Naive thymus-derived CD4-positive, alpha-beta T cell (primary cell): ENCODE measurements around the gene MYOZ3. TPM values are rescaled to one million over a fixed set of nuclear protein-coding genes. Genes with fewer than 3 reads are reported as not detected.

Experiments
- ATAC-seq: fragments of 150-1000 bp; cut with Tn5 transposase; 2 replicates; pipeline ENCODE4 v1.10.0; 2021; ENCODE audit warnings: mild to moderate bottlenecking, moderate library complexity
- CTCF ChIA-PET: fragments of 350-600 bp; sonication (Branson Sonifier 250); formaldehyde crosslinking; loops from one replicate; lab custom pipeline; 2021; ENCODE audit warnings: antibody characterized with exemption; lab: Charles Lee
- POLR2A ChIA-PET: fragments of 350-600 bp; sonication (Branson Sonifier 250); formaldehyde crosslinking; loops from one replicate; lab custom pipeline; 2021; ENCODE audit warnings: antibody characterized with exemption, inconsistent platforms; lab: Charles Lee
- DNase-seq, 9 donors: peaks; one replicate each; pipeline versions ENCODE4 v3.0.0 to v3.0.0-alpha.2; 2020 to 2022; ENCODE audit warnings: mixed read lengths in 1 of 9
- H3K27ac ChIP-seq: one replicate; pipeline ENCODE4 v1.7.0; 2013; ENCODE audit warnings: mild to moderate bottlenecking, low read depth, low read length, moderate library complexity
- H3K27me3 ChIP-seq, 2 donors: one replicate each; pipeline ENCODE4 v1.7.0; 2013; ENCODE audit warnings: low read length in 2 of 2, mild to moderate bottlenecking in 2 of 2, moderate library complexity in 2 of 2; ENCODE audit not compliant: control insufficient read depth in 2 of 2, insufficient read depth in 2 of 2
- H3K36me3 ChIP-seq, 3 experiments: 1 replicate in 2 of 3; 2 replicates in 1 of 3; pipeline ENCODE4 v1.7.0; 2013; ENCODE audit warnings: low read length in 3 of 3, mild to moderate bottlenecking in 3 of 3, moderate library complexity in 1 of 3; ENCODE audit not compliant: insufficient read depth in 3 of 3, control insufficient read depth in 2 of 3
- H3K4me1 ChIP-seq, 2 donors: one replicate each; pipeline ENCODE4 v1.7.0; 2013; ENCODE audit warnings: low read length in 2 of 2, mild to moderate bottlenecking in 2 of 2, moderate library complexity in 1 of 2; ENCODE audit not compliant: control insufficient read depth in 2 of 2, insufficient read depth in 2 of 2
- H3K4me3 ChIP-seq: 2 replicates; pipeline ENCODE4 v1.7.0; 2013; ENCODE audit warnings: mild to moderate bottlenecking, low read length
- H3K9me3 ChIP-seq, 3 experiments: 1 replicate in 2 of 3; 2 replicates in 1 of 3; pipeline ENCODE4 v1.7.0; 2013; ENCODE audit warnings: low read length in 3 of 3; ENCODE audit not compliant: control insufficient read depth in 2 of 3
- H3K27ac Mint-ChIP-seq, 9 donors: one replicate each; pipeline ENCODE4 v1.8.0; 2020 to 2022; ENCODE audit warnings: mixed read lengths in 9 of 9, mild to moderate bottlenecking in 8 of 9, moderate library complexity in 5 of 9, inconsistent platforms in 2 of 9
- H3K27me3 Mint-ChIP-seq, 5 donors: one replicate each; pipeline ENCODE4 v1.8.0; 2021 to 2022; ENCODE audit warnings: mixed read lengths in 5 of 5, mild to moderate bottlenecking in 1 of 5
- H3K36me3 Mint-ChIP-seq, 5 donors: one replicate each; pipeline ENCODE4 v1.8.0; 2020 to 2022; ENCODE audit warnings: mixed read lengths in 5 of 5, mild to moderate bottlenecking in 3 of 5, inconsistent platforms in 1 of 5
- H3K4me1 Mint-ChIP-seq, 7 donors: one replicate each; pipeline ENCODE4 v1.8.0; 2020 to 2022; ENCODE audit warnings: mixed read lengths in 7 of 7, mild to moderate bottlenecking in 3 of 7, inconsistent platforms in 1 of 7
- H3K4me3 Mint-ChIP-seq, 10 donors: one replicate each; pipeline ENCODE4 v1.8.0; 2020 to 2022; ENCODE audit warnings: mild to moderate bottlenecking in 10 of 10, mixed read lengths in 10 of 10, moderate library complexity in 6 of 10, inconsistent platforms in 2 of 10
- H3K9me3 Mint-ChIP-seq, 11 donors: one replicate each; pipeline ENCODE4 v1.8.0; 2020 to 2022; ENCODE audit warnings: mixed read lengths in 11 of 11, mild to moderate bottlenecking in 4 of 11, inconsistent platforms in 1 of 11, moderate library complexity in 1 of 11
- intact Hi-C, 2 donors: fragments of 100-400 bp; cut with micrococcal nuclease; formaldehyde crosslinking; loops; one replicate each; pipeline ENCODE4 v1.15.1; 2023
- polyA plus RNA-seq, 2 donors: library from polyadenylated mRNA; unstranded; fragments of 300-500 nt; fragmentation: Illumina TruSeq; gene quantifications; one replicate each; pipeline ENCODE4 v1.2.3, GENCODE V29; 2021
- total RNA-seq, 6 experiments: library from RNA in 5 of 6; stranded (reverse) in 5 of 6; gene quantifications; 1 replicate in 5 of 6; 2 replicates in 1 of 6; pipeline ENCODE4 v1.2.3 and lab custom pipeline; 2021 to 2026

MYOZ3 gene
- total and polyA plus RNA-seq, 7 experiments from 2014 or later = 0.15 TPM; not detected in 6

- no peaks in the 10 kb centered on the region for H3K27me3 ChIP-seq
- H3K4me1 ChIP-seq = no peaks in the 10 kb centered on the region
- intact Hi-C loops = no loop called here
- no peak for DNase-seq
- H3K27ac Mint-ChIP-seq = no peak overlapping the region
- H3K4me3 Mint-ChIP-seq = no peak overlapping the region
- no peak overlapping the region for H3K4me3 ChIP-seq
- no peaks in the 10 kb centered on the region for H3K9me3 Mint-ChIP-seq
- POLR2A ChIA-PET = interaction anchor here (0.5 to 1.2 kb wide), 2 partner anchors 10 to 232 kb away, joined by 3 read pairs; partner anchors contain the start of gene CD74
- H3K27me3 Mint-ChIP-seq = peaks cover 0 to 3% (median 2%) of the 10 kb centered on the region in 5 donors
- no peak for ATAC-seq
- no peaks in the 10 kb centered on the region for H3K36me3 ChIP-seq
- H3K27ac ChIP-seq = no peak overlapping the region
- H3K9me3 ChIP-seq = no peaks in the 10 kb centered on the region
- peaks cover 0 to 5% (median 0%) of the 10 kb centered on the region in 7 donors for H3K4me1 Mint-ChIP-seq
- H3K36me3 Mint-ChIP-seq = no peaks in the 10 kb centered on the region
- CTCF ChIA-PET = no interaction called here
Observed at GRCh38 chr5:150645070-150645700, 15.9 kb upstream of the MYOZ3 start.

GRCh38 chr5:150647275-150648251 is 13.5 kb upstream of the MYOZ3 start:
- H3K9me3 Mint-ChIP-seq = no peaks in the 10 kb centered on the region
- ChIA-PET CTCF (no interaction called here), POLR2A (no interaction called here)
- H3K27me3 Mint-ChIP-seq = peaks cover 0 to 3% (median 0%) of the 10 kb centered on the region in 5 donors
- intact Hi-C loops = no loop called here
- H3K36me3 ChIP-seq = no peaks in the 10 kb centered on the region
- no peak overlapping the region for H3K27ac ChIP-seq
- H3K36me3 Mint-ChIP-seq = no peaks in the 10 kb centered on the region
- no peaks in the 10 kb centered on the region for H3K9me3 ChIP-seq
- H3K4me3 ChIP-seq = no peak overlapping the region
- no peak overlapping the region for H3K4me3 Mint-ChIP-seq
- DNase-seq (no peak), ATAC-seq (no peak)
- H3K27me3 ChIP-seq = no peaks in the 10 kb centered on the region
- H3K4me1 Mint-ChIP-seq = peaks cover 0 to 2% (median 0%) of the 10 kb centered on the region in 7 donors
- H3K4me1 ChIP-seq = no peaks in the 10 kb centered on the region
- no peak overlapping the region for H3K27ac Mint-ChIP-seq

GRCh38 chr5:150648294-150649107 is 12.6 kb upstream of the MYOZ3 start:
- Mint-ChIP-seq H3K27ac (peak overlapping the region in 1 of 9 donors; percentile 20), H3K36me3 (no peaks in the 10 kb centered on the region), H3K4me1 (peaks cover 0 to 2% (median 0%) of the 10 kb centered on the region in 7 donors), H3K27me3 (peaks cover 0 to 3% (median 0%) of the 10 kb centered on the region in 5 donors), H3K9me3 (no peaks in the 10 kb centered on the region), H3K4me3 (no peak overlapping the region)
- Histone ChIP-seq H3K27me3 (no peaks in the 10 kb centered on the region), H3K36me3 (no peaks in the 10 kb centered on the region), H3K4me1 (no peaks in the 10 kb centered on the region), H3K9me3 (no peaks in the 10 kb centered on the region), H3K4me3 (no peak overlapping the region), H3K27ac (no peak overlapping the region)
- intact Hi-C loops = no loop called here
- ChIA-PET POLR2A (no interaction called here), CTCF (no interaction called here)
- ATAC-seq = no peak
- DNase-seq = no peak

GRCh38 chr5:150649108-150650020 is 11.7 kb upstream of the MYOZ3 start:
- intact Hi-C loops = no loop called here
- Mint-ChIP-seq H3K36me3 (no peaks in the 10 kb centered on the region), H3K27me3 (peaks cover 0 to 7% (median 0%) of the 10 kb centered on the region in 5 donors), H3K9me3 (no peaks in the 10 kb centered on the region), H3K4me1 (peaks cover 0 to 2% (median 0%) of the 10 kb centered on the region in 7 donors), H3K27ac (no peak overlapping the region), H3K4me3 (no peak overlapping the region)
- H3K27me3 ChIP-seq = no peaks in the 10 kb centered on the region
- ATAC-seq (no peak), DNase-seq (no peak)
- ChIA-PET POLR2A (no interaction called here), CTCF (no interaction called here)
- H3K4me1 ChIP-seq = no peaks in the 10 kb centered on the region
- H3K4me3 ChIP-seq = no peak overlapping the region
- no peaks in the 10 kb centered on the region for H3K36me3 ChIP-seq
- H3K9me3 ChIP-seq = no peaks in the 10 kb centered on the region
- H3K27ac ChIP-seq = no peak overlapping the region

GRCh38 chr5:150650021-150651006 is 10.7 kb upstream of the MYOZ3 start:
- H3K27me3 Mint-ChIP-seq = peaks cover 0 to 11% (median 0%) of the 10 kb centered on the region in 5 donors
- CTCF ChIA-PET = no interaction called here
- no peaks in the 10 kb centered on the region for H3K27me3 ChIP-seq
- H3K27ac ChIP-seq = no peak overlapping the region
- H3K36me3 ChIP-seq = no peaks in the 10 kb centered on the region
- no peaks in the 10 kb centered on the region for H3K9me3 Mint-ChIP-seq
- H3K9me3 ChIP-seq = no peaks in the 10 kb centered on the region
- H3K27ac Mint-ChIP-seq = no peak overlapping the region
- DNase-seq (no peak), ATAC-seq (no peak)
- intact Hi-C loops = no loop called here
- H3K4me3 ChIP-seq = no peak overlapping the region
- H3K4me1 Mint-ChIP-seq = peaks cover 0 to 2% (median 0%) of the 10 kb centered on the region in 7 donors
- no peak overlapping the region for H3K4me3 Mint-ChIP-seq
- H3K36me3 Mint-ChIP-seq = no peaks in the 10 kb centered on the region
- H3K4me1 ChIP-seq = no peaks in the 10 kb centered on the region
- POLR2A ChIA-PET = no interaction called here
